Measurements from ENCODE around the gene NSD2.
"Not testable (repeated sequence)": the region's sequence is repeated elsewhere in the genome, so short reads cannot be mapped to it uniquely, and the experiment has no call there.

NSD2 gene

DNA sequence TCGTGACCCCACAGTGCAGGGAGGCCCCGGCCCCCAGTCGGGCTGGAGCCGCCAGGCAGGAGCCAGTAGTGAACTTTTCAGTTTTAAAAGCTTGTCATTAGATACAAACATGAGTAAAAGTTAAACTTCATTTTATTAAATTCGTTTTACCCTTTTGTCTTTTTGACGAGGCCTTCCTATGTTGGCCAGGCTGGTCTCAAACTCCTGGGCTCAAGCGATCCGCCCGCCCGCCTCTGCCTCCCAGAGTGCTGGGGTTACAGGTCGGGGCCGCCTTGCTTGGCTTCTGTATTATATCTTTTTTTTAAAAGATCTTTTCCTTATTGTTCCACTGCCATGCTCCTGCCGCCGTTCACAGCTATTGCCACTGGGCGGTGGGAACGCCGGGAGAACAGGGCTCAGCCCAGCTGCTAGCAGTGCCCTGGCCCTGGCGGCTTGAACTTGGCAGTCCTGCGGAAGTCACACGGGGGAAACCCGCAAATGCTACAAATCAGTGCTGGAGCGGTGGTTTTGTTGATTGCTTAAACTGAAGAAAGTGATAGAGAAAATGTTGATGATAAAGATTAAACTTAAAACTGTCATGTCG lies 138.5 kb downstream of the NSD2 start:
- peak; percentile 64 for DNase-seq

DNA sequence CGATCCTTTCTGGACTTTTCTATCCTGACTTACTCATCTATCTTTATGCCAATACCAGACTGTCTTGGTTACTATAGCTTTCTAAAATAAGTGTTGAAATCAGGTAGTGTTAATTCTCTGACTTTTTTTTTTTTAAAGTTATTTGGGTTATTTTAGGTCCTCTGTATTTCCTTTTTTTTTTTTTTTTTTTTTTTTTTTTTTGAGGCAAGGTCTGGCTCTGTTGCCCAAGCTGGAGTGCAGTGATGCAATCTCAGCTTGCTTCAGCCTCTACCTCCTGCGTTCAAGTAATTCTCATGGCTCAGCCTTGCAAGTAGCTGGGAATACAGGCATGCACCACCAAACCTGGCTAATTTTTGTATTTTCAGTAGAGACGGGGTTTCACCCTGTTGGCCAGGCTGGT lies 140.4 kb downstream of the NSD2 start:
- DNase-seq, result no peak

GRCh38 chr4:2015008-2015407 lies 143.8 kb downstream of the NSD2 start:
- DNase-seq, result no peak

DNA sequence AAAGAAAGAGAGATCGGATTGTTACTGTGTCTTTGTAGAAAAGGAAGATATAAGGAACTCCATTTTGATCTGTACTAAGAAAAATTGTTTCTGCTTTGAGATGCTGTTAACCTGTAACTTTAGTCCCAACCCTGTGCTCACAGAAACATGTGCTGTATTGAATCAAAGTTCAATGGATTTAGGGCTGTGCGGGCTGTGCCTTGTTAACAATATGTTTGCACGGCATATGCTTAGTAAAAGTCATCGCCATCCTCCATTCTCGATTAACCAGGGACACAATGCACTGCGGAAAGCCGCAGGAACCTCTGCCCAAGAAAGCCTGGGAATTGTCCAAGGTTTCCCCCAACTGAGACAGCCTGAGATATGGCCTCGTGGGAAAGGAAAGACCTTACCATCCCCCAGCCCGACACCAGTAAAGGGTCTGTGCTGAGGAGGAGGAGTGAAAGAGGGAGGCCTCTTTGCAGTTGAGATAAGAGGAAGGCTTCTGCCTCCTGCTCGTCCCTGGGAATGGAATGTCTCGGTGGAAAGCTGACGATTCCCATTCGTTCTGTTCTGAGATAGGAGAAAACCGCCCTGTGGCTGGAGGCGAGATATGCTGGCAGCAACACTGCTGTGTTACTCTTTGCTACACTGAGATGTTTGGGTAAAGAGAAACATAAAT lies 150.3 kb downstream of the NSD2 start:
- not testable (repeated sequence) for DNase-seq

- no peak for DNase-seq
Measured at GRCh38 chr4:2024683-2025082, 153.5 kb downstream of the NSD2 start.

DNA sequence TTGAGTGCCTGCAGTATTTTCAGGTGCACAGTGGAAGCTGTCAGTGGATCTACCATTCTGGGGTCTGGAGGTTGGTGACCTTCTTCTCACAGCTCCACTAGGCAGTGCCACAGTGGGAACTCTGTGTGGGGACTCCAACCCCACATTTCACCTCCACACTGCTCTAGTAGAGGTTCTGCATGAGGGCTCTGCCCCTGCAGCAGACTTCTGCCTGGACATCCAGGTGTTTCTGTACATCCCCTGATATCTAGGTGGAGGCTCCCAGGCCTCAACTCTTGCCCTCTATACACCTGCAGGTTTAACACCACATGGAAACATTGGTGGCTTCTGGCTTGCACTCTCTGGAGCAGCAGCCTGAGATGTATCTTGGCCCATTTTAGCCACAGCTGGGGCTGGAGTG lies 154.6 kb downstream of the NSD2 start:
- no peak for DNase-seq

DNA sequence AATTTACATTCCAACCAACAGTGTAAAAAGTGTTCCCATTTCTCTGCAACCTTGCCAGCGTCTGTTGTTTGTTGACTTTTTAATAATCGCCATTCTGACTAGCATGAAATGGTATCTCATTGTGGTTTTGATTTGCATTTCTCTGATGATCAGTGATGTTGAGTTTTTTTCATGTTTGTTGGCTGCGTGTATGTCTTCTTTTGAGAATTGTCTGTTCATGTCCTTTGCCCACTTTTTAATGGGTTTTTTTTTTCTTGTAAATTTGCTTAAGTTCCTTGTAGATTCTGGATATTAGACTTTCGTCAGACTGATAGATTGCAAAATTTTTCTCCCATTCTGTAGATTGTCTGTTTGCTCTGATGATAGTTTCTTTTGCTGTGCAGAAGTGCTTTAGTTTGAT lies 155.9 kb downstream of the NSD2 start:
- not testable (repeated sequence) for DNase-seq

- not testable (repeated sequence) for DNase-seq
Measured at GRCh38 chr4:2031161-2031560, 160.0 kb downstream of the NSD2 start.
